Measurements from ENCODE around the gene RFK. TPM values are rescaled to one million over a fixed set of nuclear protein-coding genes. Genes with fewer than 3 reads are reported as not detected.

Gene RFK
- total and polyA plus RNA-seq, 2 of the 13 experiments (the other 11 are each of a cell fraction or from before 2014, with no cell fraction given): 18.2 to 37.2 TPM

DNA sequence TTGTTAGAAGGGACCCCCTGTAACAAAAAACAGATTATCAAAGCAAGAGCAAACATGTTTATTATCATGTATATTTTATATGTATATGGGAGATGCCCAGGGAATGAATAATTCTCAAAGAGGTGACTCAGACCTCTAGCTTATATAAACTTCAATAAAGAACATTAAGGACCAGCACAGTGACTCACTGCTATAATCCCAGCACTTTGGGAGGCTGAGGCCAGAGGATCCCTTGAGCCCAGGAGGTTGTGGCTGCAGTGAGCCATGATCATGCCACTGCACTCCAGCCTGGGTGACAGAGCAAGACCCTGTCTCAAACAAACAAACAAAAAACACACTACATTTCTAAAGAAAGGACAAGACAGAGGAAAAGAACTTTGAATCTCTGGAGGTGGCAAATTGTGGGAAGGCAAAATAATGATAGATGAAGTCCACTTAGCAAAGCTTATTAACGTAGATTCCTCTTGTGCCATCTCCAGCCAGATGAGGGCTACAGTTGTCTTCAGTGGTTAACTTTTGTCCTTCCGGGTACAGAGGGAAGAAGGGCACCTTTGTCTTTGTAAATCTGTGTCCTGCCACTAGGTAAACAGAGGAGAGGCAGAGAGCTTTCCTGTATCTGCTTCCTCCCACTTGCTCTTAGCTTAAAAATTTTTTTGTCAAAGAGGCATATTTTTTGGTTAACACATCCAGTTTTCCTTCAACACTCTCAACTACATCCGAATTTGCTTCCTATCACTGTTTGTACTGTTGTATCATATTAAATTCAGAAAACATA lies 7.5 kb upstream of the RFK start (continued):
- TF ChIP-seq, protein P1, sequence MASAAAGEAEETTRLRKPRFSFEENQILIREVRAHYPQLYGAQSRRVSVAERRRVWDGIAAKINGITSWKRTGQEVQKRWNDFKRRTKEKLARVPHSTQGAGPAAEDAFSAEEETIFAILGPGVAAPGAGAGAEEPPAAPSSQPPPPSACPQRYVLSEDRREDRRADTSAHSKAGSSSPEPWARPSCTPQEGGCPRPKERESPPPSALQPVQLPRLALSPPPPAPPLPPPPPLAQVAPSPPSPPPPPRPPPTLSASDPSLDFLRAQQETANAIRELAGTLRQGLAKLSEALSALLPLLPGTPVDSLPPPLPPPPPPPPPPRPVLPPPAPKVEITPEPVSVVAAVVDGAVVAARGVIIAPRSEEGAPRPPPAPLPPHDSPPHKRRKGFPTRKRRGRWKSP (CRISPR knock-in tag; IDR thresholded peaks at IDR 0.05): no peak
- TF ChIP-seq ZNF3 (CRISPR knock-in tag; IDR thresholded peaks at IDR 0.05): no peak
- TF ChIP-seq, protein P2, sequence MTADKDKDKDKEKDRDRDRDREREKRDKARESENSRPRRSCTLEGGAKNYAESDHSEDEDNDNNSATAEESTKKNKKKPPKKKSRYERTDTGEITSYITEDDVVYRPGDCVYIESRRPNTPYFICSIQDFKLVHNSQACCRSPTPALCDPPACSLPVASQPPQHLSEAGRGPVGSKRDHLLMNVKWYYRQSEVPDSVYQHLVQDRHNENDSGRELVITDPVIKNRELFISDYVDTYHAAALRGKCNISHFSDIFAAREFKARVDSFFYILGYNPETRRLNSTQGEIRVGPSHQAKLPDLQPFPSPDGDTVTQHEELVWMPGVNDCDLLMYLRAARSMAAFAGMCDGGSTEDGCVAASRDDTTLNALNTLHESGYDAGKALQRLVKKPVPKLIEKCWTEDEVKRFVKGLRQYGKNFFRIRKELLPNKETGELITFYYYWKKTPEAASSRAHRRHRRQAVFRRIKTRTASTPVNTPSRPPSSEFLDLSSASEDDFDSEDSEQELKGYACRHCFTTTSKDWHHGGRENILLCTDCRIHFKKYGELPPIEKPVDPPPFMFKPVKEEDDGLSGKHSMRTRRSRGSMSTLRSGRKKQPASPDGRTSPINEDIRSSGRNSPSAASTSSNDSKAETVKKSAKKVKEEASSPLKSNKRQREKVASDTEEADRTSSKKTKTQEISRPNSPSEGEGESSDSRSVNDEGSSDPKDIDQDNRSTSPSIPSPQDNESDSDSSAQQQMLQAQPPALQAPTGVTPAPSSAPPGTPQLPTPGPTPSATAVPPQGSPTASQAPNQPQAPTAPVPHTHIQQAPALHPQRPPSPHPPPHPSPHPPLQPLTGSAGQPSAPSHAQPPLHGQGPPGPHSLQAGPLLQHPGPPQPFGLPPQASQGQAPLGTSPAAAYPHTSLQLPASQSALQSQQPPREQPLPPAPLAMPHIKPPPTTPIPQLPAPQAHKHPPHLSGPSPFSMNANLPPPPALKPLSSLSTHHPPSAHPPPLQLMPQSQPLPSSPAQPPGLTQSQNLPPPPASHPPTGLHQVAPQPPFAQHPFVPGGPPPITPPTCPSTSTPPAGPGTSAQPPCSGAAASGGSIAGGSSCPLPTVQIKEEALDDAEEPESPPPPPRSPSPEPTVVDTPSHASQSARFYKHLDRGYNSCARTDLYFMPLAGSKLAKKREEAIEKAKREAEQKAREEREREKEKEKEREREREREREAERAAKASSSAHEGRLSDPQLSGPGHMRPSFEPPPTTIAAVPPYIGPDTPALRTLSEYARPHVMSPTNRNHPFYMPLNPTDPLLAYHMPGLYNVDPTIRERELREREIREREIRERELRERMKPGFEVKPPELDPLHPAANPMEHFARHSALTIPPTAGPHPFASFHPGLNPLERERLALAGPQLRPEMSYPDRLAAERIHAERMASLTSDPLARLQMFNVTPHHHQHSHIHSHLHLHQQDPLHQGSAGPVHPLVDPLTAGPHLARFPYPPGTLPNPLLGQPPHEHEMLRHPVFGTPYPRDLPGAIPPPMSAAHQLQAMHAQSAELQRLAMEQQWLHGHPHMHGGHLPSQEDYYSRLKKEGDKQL (CRISPR knock-in tag; IDR thresholded peaks at IDR 0.05; ENCODE audit: low read depth): no peak
- TF ChIP-seq, protein P3, sequence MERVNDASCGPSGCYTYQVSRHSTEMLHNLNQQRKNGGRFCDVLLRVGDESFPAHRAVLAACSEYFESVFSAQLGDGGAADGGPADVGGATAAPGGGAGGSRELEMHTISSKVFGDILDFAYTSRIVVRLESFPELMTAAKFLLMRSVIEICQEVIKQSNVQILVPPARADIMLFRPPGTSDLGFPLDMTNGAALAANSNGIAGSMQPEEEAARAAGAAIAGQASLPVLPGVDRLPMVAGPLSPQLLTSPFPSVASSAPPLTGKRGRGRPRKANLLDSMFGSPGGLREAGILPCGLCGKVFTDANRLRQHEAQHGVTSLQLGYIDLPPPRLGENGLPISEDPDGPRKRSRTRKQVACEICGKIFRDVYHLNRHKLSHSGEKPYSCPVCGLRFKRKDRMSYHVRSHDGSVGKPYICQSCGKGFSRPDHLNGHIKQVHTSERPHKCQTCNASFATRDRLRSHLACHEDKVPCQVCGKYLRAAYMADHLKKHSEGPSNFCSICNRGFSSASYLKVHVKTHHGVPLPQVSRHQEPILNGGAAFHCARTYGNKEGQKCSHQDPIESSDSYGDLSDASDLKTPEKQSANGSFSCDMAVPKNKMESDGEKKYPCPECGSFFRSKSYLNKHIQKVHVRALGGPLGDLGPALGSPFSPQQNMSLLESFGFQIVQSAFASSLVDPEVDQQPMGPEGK (CRISPR knock-in tag; IDR thresholded peaks at IDR 0.05): peak; percentile 41; the same call in 1 of the 2 replicates
- TF ChIP-seq, protein P4, sequence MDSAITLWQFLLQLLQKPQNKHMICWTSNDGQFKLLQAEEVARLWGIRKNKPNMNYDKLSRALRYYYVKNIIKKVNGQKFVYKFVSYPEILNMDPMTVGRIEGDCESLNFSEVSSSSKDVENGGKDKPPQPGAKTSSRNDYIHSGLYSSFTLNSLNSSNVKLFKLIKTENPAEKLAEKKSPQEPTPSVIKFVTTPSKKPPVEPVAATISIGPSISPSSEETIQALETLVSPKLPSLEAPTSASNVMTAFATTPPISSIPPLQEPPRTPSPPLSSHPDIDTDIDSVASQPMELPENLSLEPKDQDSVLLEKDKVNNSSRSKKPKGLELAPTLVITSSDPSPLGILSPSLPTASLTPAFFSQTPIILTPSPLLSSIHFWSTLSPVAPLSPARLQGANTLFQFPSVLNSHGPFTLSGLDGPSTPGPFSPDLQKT (CRISPR knock-in tag; IDR thresholded peaks at IDR 0.05; ENCODE audit: borderline replicate concordance): no peak
- peak; percentile 75 for TF ChIP-seq ZMYM4 (CRISPR knock-in tag; IDR thresholded peaks at IDR 0.05)
- no peak for TF ChIP-seq KMT2B (CRISPR knock-in tag; IDR thresholded peaks at IDR 0.05)
- TF ChIP-seq, protein P5, sequence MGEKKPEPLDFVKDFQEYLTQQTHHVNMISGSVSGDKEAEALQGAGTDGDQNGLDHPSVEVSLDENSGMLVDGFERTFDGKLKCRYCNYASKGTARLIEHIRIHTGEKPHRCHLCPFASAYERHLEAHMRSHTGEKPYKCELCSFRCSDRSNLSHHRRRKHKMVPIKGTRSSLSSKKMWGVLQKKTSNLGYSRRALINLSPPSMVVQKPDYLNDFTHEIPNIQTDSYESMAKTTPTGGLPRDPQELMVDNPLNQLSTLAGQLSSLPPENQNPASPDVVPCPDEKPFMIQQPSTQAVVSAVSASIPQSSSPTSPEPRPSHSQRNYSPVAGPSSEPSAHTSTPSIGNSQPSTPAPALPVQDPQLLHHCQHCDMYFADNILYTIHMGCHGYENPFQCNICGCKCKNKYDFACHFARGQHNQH (CRISPR knock-in tag; IDR thresholded peaks at IDR 0.05): 0 out of 2 replicates have a peak, but pooled peaks have one; percentile 24
- TF ChIP-seq AGO1 (IDR thresholded peaks at IDR 0.05; ENCODE audit: low read depth, low read length, poor library complexity, severe bottlenecking): no peak
- TF ChIP-seq DNMT3B (CRISPR knock-in tag; conservative IDR thresholded peaks at IDR 0.05): 0 out of 2 replicates have a peak, but pooled peaks have one; percentile 28
- TF ChIP-seq, protein P6, sequence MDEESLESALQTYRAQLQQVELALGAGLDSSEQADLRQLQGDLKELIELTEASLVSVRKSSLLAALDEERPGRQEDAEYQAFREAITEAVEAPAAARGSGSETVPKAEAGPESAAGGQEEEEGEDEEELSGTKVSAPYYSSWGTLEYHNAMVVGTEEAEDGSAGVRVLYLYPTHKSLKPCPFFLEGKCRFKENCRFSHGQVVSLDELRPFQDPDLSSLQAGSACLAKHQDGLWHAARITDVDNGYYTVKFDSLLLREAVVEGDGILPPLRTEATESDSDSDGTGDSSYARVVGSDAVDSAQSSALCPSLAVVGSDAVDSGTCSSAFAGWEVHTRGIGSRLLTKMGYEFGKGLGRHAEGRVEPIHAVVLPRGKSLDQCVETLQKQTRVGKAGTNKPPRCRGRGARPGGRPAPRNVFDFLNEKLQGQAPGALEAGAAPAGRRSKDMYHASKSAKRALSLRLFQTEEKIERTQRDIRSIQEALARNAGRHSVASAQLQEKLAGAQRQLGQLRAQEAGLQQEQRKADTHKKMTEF (CRISPR knock-in tag; IDR thresholded peaks at IDR 0.05): peak; percentile 23; the same call in 1 of the 2 replicates
- no peak for TF ChIP-seq NPAS2 (CRISPR knock-in tag; IDR thresholded peaks at IDR 0.05; ENCODE audit: borderline replicate concordance)
- TF ChIP-seq PCBP2 (optimal IDR thresholded peaks at IDR 0.05; ENCODE audit: low read depth, low read length, poor library complexity, severe bottlenecking): no peak
- peak; percentile 60 for TF ChIP-seq NCOA2 (CRISPR knock-in tag; IDR thresholded peaks at IDR 0.05)
- no peak for TF ChIP-seq ZNF549 (CRISPR knock-in tag; IDR thresholded peaks at IDR 0.05)
- TF ChIP-seq ZNF749 (CRISPR knock-in tag; IDR thresholded peaks at IDR 0.05; ENCODE audit: borderline replicate concordance): no peak

All from HepG2 (cell line).